Mesodermal cell (in vitro differentiated cells): ENCODE measurements around the gene KRTAP10-1.

Experiments used
- H3K27ac ChIP-seq: 2 replicates; pipeline ENCODE4 v1.7.0; 2013; ENCODE audit warnings: mild to moderate bottlenecking, low read depth, low read length, moderate library complexity; ENCODE audit not compliant: severe bottlenecking
- H3K36me3 ChIP-seq: 2 replicates; pipeline ENCODE4 v1.7.1; 2013; ENCODE audit warnings: mild to moderate bottlenecking, low read length, moderate library complexity; ENCODE audit not compliant: control insufficient read depth, insufficient read depth
- H3K4me1 ChIP-seq: one replicate; pipeline ENCODE4 v1.7.1; 2013; ENCODE audit warnings: mild to moderate bottlenecking, low read length; ENCODE audit not compliant: insufficient read depth, control insufficient read depth, poor library complexity, severe bottlenecking
- H3K4me3 ChIP-seq: 2 replicates; pipeline ENCODE4 v1.7.0; 2013; ENCODE audit warnings: low read length, control low read depth, mild to moderate bottlenecking; ENCODE audit not compliant: insufficient read depth, poor library complexity, severe bottlenecking; ENCODE audit errors: extremely low read depth
- H3K9me3 ChIP-seq: 2 replicates; pipeline ENCODE4 v1.7.1; 2013; ENCODE audit warnings: mild to moderate bottlenecking, low read length, moderate library complexity; ENCODE audit not compliant: control insufficient read depth
- WGBS, 2 experiments: methylation state at CpG; one replicate each; pipeline ENCODE4 v1.1.5; 2013; ENCODE audit warnings: missing lambda C conversion rate in 2 of 2; ENCODE audit not compliant: insufficient coverage in 2 of 2; 5-methylcytosine and 5-hydroxymethylcytosine counted together

KRTAP10-1 gene

GRCh38 chr21:44544566-44544965 lies 4.6 kb upstream of the KRTAP10-1 start:
- H3K27ac ChIP-seq, result no peak overlapping the region
- no peaks in the 10 kb centered on the region for H3K36me3 ChIP-seq
- H3K4me3 ChIP-seq, result no peak overlapping the region
- peaks cover 4% of the 10 kb centered on the region for H3K9me3 ChIP-seq
- peaks cover 9% of the 10 kb centered on the region for H3K4me1 ChIP-seq
- WGBS, 2 experiments, result 53 to 59% methylated on average over 2 of the region's 3 CpGs

GRCh38 chr21:44542716-44543115 lies 2.7 kb upstream of the KRTAP10-1 start:
- WGBS, 2 experiments, result 86% methylated on average over 1 of the region's 1 CpG; no CpG with 5 or more reads in 1 of the 2 experiments
- no peaks in the 10 kb centered on the region for H3K4me1 ChIP-seq
- H3K27ac ChIP-seq, result no peak overlapping the region
- H3K4me3 ChIP-seq, result no peak overlapping the region
- no peaks in the 10 kb centered on the region for H3K9me3 ChIP-seq
- no peaks in the 10 kb centered on the region for H3K36me3 ChIP-seq

GRCh38 chr21:44540741-44541288 lies 820 bp upstream of the KRTAP10-1 start:
- no peaks in the 10 kb centered on the region for H3K9me3 ChIP-seq
- no peaks in the 10 kb centered on the region for H3K36me3 ChIP-seq
- 90 to 92% methylated on average over 5 to 9 of the region's 11 CpGs for WGBS, 2 experiments

GRCh38 chr21:44539046-44539445 lies 949 bp downstream of the KRTAP10-1 start:
- 69 to 84% methylated on average over 11 to 12 of the region's 14 CpGs for WGBS, 2 experiments
- no peak overlapping the region for H3K27ac ChIP-seq
- no peaks in the 10 kb centered on the region for H3K9me3 ChIP-seq
- H3K4me1 ChIP-seq, result no peaks in the 10 kb centered on the region
- no peak overlapping the region for H3K4me3 ChIP-seq
- no peaks in the 10 kb centered on the region for H3K36me3 ChIP-seq

More at GRCh38 chr21:44540741-44541288, 820 bp upstream of the KRTAP10-1 start:
- H3K27ac ChIP-seq, result no peak overlapping the region
- H3K4me3 ChIP-seq, result no peak overlapping the region
- no peaks in the 10 kb centered on the region for H3K4me1 ChIP-seq

- no peaks in the 10 kb centered on the region for H3K36me3 ChIP-seq
- no peak overlapping the region for H3K4me3 ChIP-seq
- no peak overlapping the region for H3K27ac ChIP-seq
- 91 to 94% methylated on average over 18 to 27 of the region's 33 CpGs for WGBS, 2 experiments
- no peaks in the 10 kb centered on the region for H3K4me1 ChIP-seq
- no peaks in the 10 kb centered on the region for H3K9me3 ChIP-seq
These were observed 1.8 kb downstream of the KRTAP10-1 start for GRCh38 chr21:44537930-44538911.

- no peak overlapping the region for H3K4me3 ChIP-seq
- no peak overlapping the region for H3K27ac ChIP-seq
- H3K4me1 ChIP-seq, result no peaks in the 10 kb centered on the region
- WGBS, 2 experiments, result 80 to 81% methylated on average over 6 of the region's 7 CpGs
- no peaks in the 10 kb centered on the region for H3K9me3 ChIP-seq
- no peaks in the 10 kb centered on the region for H3K36me3 ChIP-seq
These were observed 4.0 kb downstream of the KRTAP10-1 start for GRCh38 chr21:44535963-44536362.

GRCh38 chr21:44534688-44535087 lies 5.3 kb downstream of the KRTAP10-1 start:
- Histone ChIP-seq H3K4me1 (no peaks in the 10 kb centered on the region), H3K27ac (no peak overlapping the region), H3K4me3 (no peak overlapping the region), H3K9me3 (no peaks in the 10 kb centered on the region), H3K36me3 (no peaks in the 10 kb centered on the region)
- 87 to 93% methylated on average over 6 of the region's 6 CpGs for WGBS, 2 experiments

- Histone ChIP-seq H3K27ac (no peak overlapping the region), H3K9me3 (no peaks in the 10 kb centered on the region), H3K4me1 (no peaks in the 10 kb centered on the region), H3K4me3 (no peak overlapping the region), H3K36me3 (no peaks in the 10 kb centered on the region)
- 94 to 95% methylated on average over 8 to 12 of the region's 21 CpGs for WGBS, 2 experiments
These were observed 5.9 kb downstream of the KRTAP10-1 start for GRCh38 chr21:44533891-44534627.

GRCh38 chr21:44533121-44533890 lies 6.7 kb downstream of the KRTAP10-1 start:
- H3K4me3 ChIP-seq, result no peak overlapping the region
- WGBS, 2 experiments, result 92% methylated on average over 29 to 35 of the region's 37 CpGs
- no peaks in the 10 kb centered on the region for H3K36me3 ChIP-seq
- H3K27ac ChIP-seq, result no peak overlapping the region
- H3K4me1 ChIP-seq, result no peaks in the 10 kb centered on the region
- H3K9me3 ChIP-seq, result no peaks in the 10 kb centered on the region

- Histone ChIP-seq H3K27ac (no peak overlapping the region), H3K4me1 (no peaks in the 10 kb centered on the region), H3K9me3 (no peaks in the 10 kb centered on the region), H3K4me3 (no peak overlapping the region), H3K36me3 (no peaks in the 10 kb centered on the region)
- 91 to 93% methylated on average over 16 of the region's 16 CpGs for WGBS, 2 experiments
These were observed 7.3 kb downstream of the KRTAP10-1 start for GRCh38 chr21:44532712-44533111.
